HEK293T (cell line): ENCODE measurements around the gene MMS22L.

Source experiments
- HDGF ChIP-seq: fragments of 450-650 bp; IDR thresholded peaks from 2 replicates; pipeline ENCODE4 v1.6.1; 2017; ENCODE audit warnings: antibody characterized with exemption, borderline replicate concordance
- L3MBTL2 ChIP-seq: fragments of 450-650 bp; conservative IDR thresholded peaks from 2 replicates; pipeline ENCODE4 v1.6.1; 2016; ENCODE audit warnings: mild to moderate bottlenecking

DNA sequence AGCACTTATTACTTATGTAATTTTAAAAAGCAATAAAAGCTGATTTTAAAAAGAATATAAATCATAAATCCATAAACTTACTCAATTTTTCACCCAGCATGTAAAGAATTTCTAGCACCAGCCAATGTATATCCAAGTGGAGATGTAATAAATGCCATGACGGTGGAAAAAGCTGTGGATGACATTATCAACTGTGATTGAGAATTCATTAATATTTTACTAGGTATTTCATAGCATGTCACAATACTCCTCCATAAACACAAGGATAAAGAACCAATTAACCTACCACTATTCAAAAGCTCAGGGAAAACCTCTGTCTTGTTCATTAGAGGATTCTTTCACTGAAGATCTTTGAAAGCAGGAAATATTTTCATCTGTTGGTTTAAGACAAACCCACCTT, 13.2 kb downstream of the MMS22L start:
- TF ChIP-seq HDGF (no peak), L3MBTL2 (no peak)
